Breast epithelium (tissue), 4 donors: ENCODE measurements around the gene CEP55. TPM values are rescaled to one million over a fixed set of nuclear protein-coding genes. Genes with fewer than 3 reads are reported as not detected.

Experiments used
- DNase-seq, 2 donors: peaks; one replicate each; pipeline ENCODE4 v3.0.0-alpha.2; 2019; ENCODE audit warnings: low spot score in 2 of 2
- H3K27ac ChIP-seq, 2 donors: fragments of 200-600 bp; sonication (generic) in 1 of 2; one replicate each; pipeline ENCODE4 v1.5.1; 2016 to 2019; ENCODE audit warnings: mild to moderate bottlenecking in 1 of 2
- H3K27me3 ChIP-seq, 2 donors: fragments of 200-600 bp; sonication (generic) in 1 of 2; one replicate each; pipeline versions ENCODE4 v1.5.1 to v1.6.0; 2017 to 2019; ENCODE audit warnings: control low read depth in 1 of 2, mild to moderate bottlenecking in 1 of 2
- H3K36me3 ChIP-seq: fragments of 200-600 bp; one replicate; pipeline ENCODE4 v1.5.1; 2019
- H3K4me1 ChIP-seq, 2 donors: fragments of 200-600 bp; sonication (generic); one replicate each; pipeline ENCODE4 v1.5.1; 2016 to 2019; ENCODE audit warnings: control low read depth in 1 of 2
- H3K4me3 ChIP-seq, 3 donors: fragments of 200-600 bp; sonication (generic); 1 replicate in 2 of 3; 2 replicates in 1 of 3; pipeline ENCODE4 v1.5.1; 2016 to 2019; ENCODE audit warnings: mild to moderate bottlenecking in 3 of 3, moderate library complexity in 2 of 3
- H3K9me3 ChIP-seq, 2 donors: fragments of 200-600 bp; sonication (generic) in 1 of 2; one replicate each; pipeline ENCODE4 v1.5.1; 2016 to 2019; ENCODE audit warnings: control low read depth in 1 of 2
- CTCF ChIP-seq, 3 donors: fragments of 450-650 bp; IDR thresholded peaks; one replicate each; pipeline ENCODE4 v1.5.1; 2016 to 2017; ENCODE audit warnings: antibody characterized with exemption in 3 of 3, mild to moderate bottlenecking in 3 of 3, moderate library complexity in 3 of 3
- POLR2A ChIP-seq: fragments of 450-650 bp; IDR thresholded peaks from one replicate; pipeline ENCODE4 v1.6.1; 2016; ENCODE audit warnings: antibody characterized with exemption, mild to moderate bottlenecking, moderate library complexity
- POLR2AphosphoS5 ChIP-seq, 3 donors: sonication (generic); formaldehyde crosslinking; IDR thresholded peaks; one replicate each; pipeline ENCODE4 v1.6.1; 2017; ENCODE audit warnings: antibody characterized with exemption in 3 of 3
- intact Hi-C: fragments of 100-400 bp; cut with DNase I; formaldehyde crosslinking; loops from one replicate; pipeline ENCODE4 v1.15.1; 2023; ENCODE audit warnings: low total_unique reads
- total RNA-seq, 3 donors: library from RNA; depleted of rRNA; stranded (reverse); fragments of >200 nt; gene quantifications; one replicate each; pipeline ENCODE4 v1.1.0, GENCODE V29; 2016

Gene CEP55
- total RNA-seq, 3 donors from 2014 or later = 0.33 to 2.1 (median 0.73) TPM

DNA sequence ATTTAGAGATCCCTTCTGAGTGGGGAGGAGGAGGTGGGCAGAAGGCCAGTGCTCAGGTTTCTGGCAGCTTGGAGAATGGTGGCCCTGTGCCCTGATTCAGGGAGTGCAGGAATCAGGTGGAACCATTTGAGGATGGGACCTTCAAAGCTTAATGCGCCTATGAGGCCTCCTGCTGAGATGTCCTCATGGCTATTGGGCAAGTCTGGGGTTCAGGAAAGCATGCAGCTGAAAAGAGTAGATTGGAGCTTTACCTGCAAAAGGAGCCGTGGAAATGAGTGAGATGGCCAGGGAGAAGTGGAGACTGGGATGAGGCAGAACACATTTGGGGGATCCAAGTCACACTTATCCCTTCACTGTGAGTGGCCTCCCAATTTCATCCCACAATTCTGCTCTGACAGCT lies 76.2 kb downstream of the CEP55 start:
- no peak overlapping the region for H3K4me3 ChIP-seq
- peak overlapping the region in 1 of 2 donors; percentile 56 for H3K27ac ChIP-seq
- no peak for TF ChIP-seq POLR2AphosphoS5 (IDR thresholded peaks at IDR 0.05)
- no peak for TF ChIP-seq POLR2A
- no peak for TF ChIP-seq CTCF (IDR thresholded peaks at IDR 0.05)
- intact Hi-C loops = no loop called here
- no peaks in the 10 kb centered on the region for H3K36me3 ChIP-seq
- H3K4me1 ChIP-seq = no peaks in the 10 kb centered on the region
- H3K27me3 ChIP-seq = peaks cover 0 to 11% of the 10 kb centered on the region in 2 donors
- no peak for DNase-seq
- no peaks in the 10 kb centered on the region for H3K9me3 ChIP-seq

- intact Hi-C loops = no loop called here
- Histone ChIP-seq H3K27me3 (peaks cover 0 to 4% of the 10 kb centered on the region in 2 donors), H3K4me3 (no peak overlapping the region), H3K9me3 (no peaks in the 10 kb centered on the region), H3K36me3 (no peaks in the 10 kb centered on the region), H3K27ac (peak overlapping the region in 1 of 2 donors; percentile 56), H3K4me1 (no peaks in the 10 kb centered on the region)
- DNase-seq = peak in 1 of 2 donors; percentile 57
- no peak for TF ChIP-seq CTCF (IDR thresholded peaks at IDR 0.05)
- no peak for TF ChIP-seq POLR2A
- no peak for TF ChIP-seq POLR2AphosphoS5 (IDR thresholded peaks at IDR 0.05)
These were observed 76.9 kb downstream of the CEP55 start for GRCh38 chr10:93573051-93573909.

DNA sequence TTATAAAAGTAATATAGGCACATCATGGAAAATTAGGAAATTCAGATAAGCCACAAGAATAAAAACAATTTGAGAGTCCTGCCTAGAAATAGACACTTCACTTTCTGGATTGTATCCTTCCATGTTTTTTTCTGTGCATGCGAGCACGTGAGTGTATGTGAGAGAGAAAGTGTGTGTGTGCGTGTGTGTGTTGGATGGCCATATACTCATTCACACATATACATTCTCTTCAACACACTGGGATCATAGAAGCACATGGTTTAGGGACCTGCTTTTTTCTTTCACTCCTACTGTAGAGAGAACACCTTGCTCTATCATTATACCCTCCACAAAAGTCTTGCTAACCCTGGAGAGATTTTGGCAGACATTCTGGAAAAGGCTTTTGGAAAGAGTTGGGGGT lies 77.5 kb downstream of the CEP55 start:
- Histone ChIP-seq H3K27ac (no peak overlapping the region), H3K27me3 (peaks cover 0 to 3% of the 10 kb centered on the region in 2 donors), H3K4me1 (no peaks in the 10 kb centered on the region), H3K36me3 (no peaks in the 10 kb centered on the region), H3K4me3 (no peak overlapping the region), H3K9me3 (no peaks in the 10 kb centered on the region)
- no peak for DNase-seq
- intact Hi-C loops = no loop called here
- no peak for TF ChIP-seq POLR2AphosphoS5 (IDR thresholded peaks at IDR 0.05)

GRCh38 chr10:93576888-93577287 lies 80.5 kb downstream of the CEP55 start:
- no peaks in the 10 kb centered on the region for H3K36me3 ChIP-seq
- H3K9me3 ChIP-seq = no peaks in the 10 kb centered on the region
- TF ChIP-seq POLR2A (no peak), POLR2AphosphoS5 (IDR thresholded peaks at IDR 0.05) (no peak), CTCF (IDR thresholded peaks at IDR 0.05) (no peak)
- H3K27me3 ChIP-seq = no peaks in the 10 kb centered on the region
- H3K4me3 ChIP-seq = no peak overlapping the region
- intact Hi-C loops = no loop called here
- no peak for DNase-seq
- no peaks in the 10 kb centered on the region for H3K4me1 ChIP-seq
- H3K27ac ChIP-seq = no peak overlapping the region

DNA sequence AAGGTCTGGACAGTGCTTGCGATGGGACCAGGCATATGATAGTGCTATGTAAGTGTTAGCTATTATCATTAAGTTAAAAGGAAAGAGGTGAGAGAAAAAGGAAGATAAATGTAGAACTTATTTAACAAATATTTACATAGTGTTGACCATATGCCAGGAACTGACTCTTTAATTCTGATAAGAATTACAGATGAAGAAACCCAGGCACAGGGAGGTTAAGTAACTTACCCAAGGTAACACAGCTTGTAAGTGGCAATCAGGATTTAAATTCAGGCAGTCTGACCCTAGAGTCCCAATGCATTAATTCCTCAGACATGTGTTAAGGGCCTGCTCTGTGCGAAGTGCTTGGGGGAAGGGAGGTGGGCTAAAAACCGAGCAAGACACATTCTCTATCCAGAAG lies 81.2 kb downstream of the CEP55 start:
- Histone ChIP-seq H3K27me3 (no peaks in the 10 kb centered on the region), H3K36me3 (no peaks in the 10 kb centered on the region), H3K4me3 (no peak overlapping the region), H3K9me3 (no peaks in the 10 kb centered on the region), H3K4me1 (no peaks in the 10 kb centered on the region), H3K27ac (no peak overlapping the region)
- no peak for DNase-seq
- intact Hi-C loops = no loop called here
- TF ChIP-seq POLR2A (no peak), CTCF (IDR thresholded peaks at IDR 0.05) (no peak), POLR2AphosphoS5 (IDR thresholded peaks at IDR 0.05) (no peak)

Other genes with a start within 250 kb of the CEP55 start
- gene MYOF, start 14.3 kb upstream of the CEP55 start, total RNA-seq = 100 to 1,000 TPM; 118 to 131 (median 130) TPM
- 1 to 10 TPM in 2 of 3 donors, under 1 TPM in 1; 0.33 to 2.9 (median 1.0) TPM for gene FFAR4, start 70.1 kb downstream of the CEP55 start, total RNA-seq
- 100 to 1,000 TPM in 2 of 3 donors, 10 to 100 TPM in 1; 63.5 to 813 (median 111) TPM for gene RBP4, start 104.6 kb downstream of the CEP55 start, total RNA-seq
- not detected for gene PDE6C, start 115.9 kb downstream of the CEP55 start, total RNA-seq
- gene FRA10AC1, start 206.0 kb downstream of the CEP55 start, total RNA-seq = 10 to 100 TPM; 18.2 to 32.8 (median 24.3) TPM